Upper lobe of right lung (tissue), 1 donor: ENCODE results near the gene SCN8A. TPM values are rescaled to one million over a fixed set of nuclear protein-coding genes. Genes with fewer than 3 reads are reported as not detected.

Experiments used
- ATAC-seq: fragments of 200-7000 bp; cut with Tn5 transposase; one replicate; pipeline ENCODE4 v1.9.1; 2020; ENCODE audit warnings: mild to moderate bottlenecking, moderate library complexity
- DNase-seq: peaks from one replicate; pipeline ENCODE4 v3.0.0-alpha.2; 2020
- H3K27ac ChIP-seq: fragments of 200-600 bp; one replicate; pipeline ENCODE4 v1.8.0; 2022
- H3K27me3 ChIP-seq: fragments of 200-600 bp; one replicate; pipeline ENCODE4 v1.8.0; 2022; ENCODE audit warnings: mild to moderate bottlenecking
- H3K36me3 ChIP-seq: fragments of 200-600 bp; one replicate; pipeline ENCODE4 v1.8.0; 2022
- H3K4me1 ChIP-seq: fragments of 200-600 bp; one replicate; pipeline ENCODE4 v1.8.0; 2022
- H3K4me3 ChIP-seq: fragments of 200-600 bp; one replicate; pipeline ENCODE4 v1.8.0; 2022; ENCODE audit warnings: mild to moderate bottlenecking
- H3K9me3 ChIP-seq: fragments of 200-600 bp; one replicate; pipeline ENCODE4 v1.8.0; 2022
- CTCF ChIP-seq: fragments of 200-600 bp; IDR thresholded peaks from one replicate; pipeline ENCODE4 v1.8.0; 2022; ENCODE audit warnings: antibody characterized with exemption
- intact Hi-C: fragments of 100-400 bp; cut with DNase I; formaldehyde crosslinking; loops from one replicate; pipeline ENCODE4 v1.11.0; 2022
- total RNA-seq: library from RNA; stranded (reverse); fragmentation: NEBNext Ultra II Directional; extraction: Animal tissue kit (Norgen Biotek cat#: 25700); gene quantifications from one replicate; pipeline ENCODE4 v1.2.1, GENCODE V29; 2021
- donor health status: DM: no; HTN: yes; CAD: no; lungs with severe emphysema.

SCN8A gene
- total RNA-seq, 1 donor from 2014 or later = 1.1 TPM

- no peak for DNase-seq
- Histone ChIP-seq H3K27ac (no peak overlapping the region), H3K9me3 (no peaks in the 10 kb centered on the region), H3K36me3 (no peaks in the 10 kb centered on the region), H3K4me3 (no peak overlapping the region), H3K4me1 (no peaks in the 10 kb centered on the region), H3K27me3 (no peaks in the 10 kb centered on the region)
- no peak for ATAC-seq
- intact Hi-C loops = no loop called here
- no peak for TF ChIP-seq CTCF
These were observed 39.3 kb downstream of the SCN8A start for GRCh38 chr12:51630256-51630880.

- TF ChIP-seq CTCF = no peak
- H3K27me3 ChIP-seq = no peaks in the 10 kb centered on the region
- H3K27ac ChIP-seq = no peak overlapping the region
- DNase-seq (no peak), ATAC-seq (no peak)
- intact Hi-C loops = no loop called here
- no peak overlapping the region for H3K4me3 ChIP-seq
- no peaks in the 10 kb centered on the region for H3K9me3 ChIP-seq
- no peaks in the 10 kb centered on the region for H3K36me3 ChIP-seq
- H3K4me1 ChIP-seq = no peaks in the 10 kb centered on the region
These were observed 40.0 kb downstream of the SCN8A start for GRCh38 chr12:51630986-51631385.

GRCh38 chr12:51631591-51631990 is 40.6 kb downstream of the SCN8A start:
- no peak for TF ChIP-seq CTCF
- Histone ChIP-seq H3K36me3 (no peaks in the 10 kb centered on the region), H3K9me3 (no peaks in the 10 kb centered on the region), H3K4me1 (no peaks in the 10 kb centered on the region), H3K27me3 (no peaks in the 10 kb centered on the region), H3K4me3 (no peak overlapping the region), H3K27ac (no peak overlapping the region)
- DNase-seq = no peak
- intact Hi-C loops = no loop called here
- ATAC-seq = no peak

- DNase-seq = no peak
- H3K4me1 ChIP-seq = no peaks in the 10 kb centered on the region
- no peak for TF ChIP-seq CTCF
- intact Hi-C loops = no loop called here
- H3K36me3 ChIP-seq = no peaks in the 10 kb centered on the region
- no peaks in the 10 kb centered on the region for H3K27me3 ChIP-seq
- H3K9me3 ChIP-seq = peaks cover 2% of the 10 kb centered on the region
- H3K27ac ChIP-seq = no peak overlapping the region
- ATAC-seq = no peak
- H3K4me3 ChIP-seq = no peak overlapping the region
These were observed 41.6 kb downstream of the SCN8A start for GRCh38 chr12:51632623-51633022.

- Histone ChIP-seq H3K36me3 (no peaks in the 10 kb centered on the region), H3K4me1 (no peaks in the 10 kb centered on the region), H3K9me3 (peaks cover 5% of the 10 kb centered on the region), H3K27ac (no peak overlapping the region), H3K27me3 (no peaks in the 10 kb centered on the region), H3K4me3 (no peak overlapping the region)
- TF ChIP-seq CTCF = no peak
- intact Hi-C loops = no loop called here
- no peak for DNase-seq
- ATAC-seq = no peak
These were observed 44.3 kb downstream of the SCN8A start for GRCh38 chr12:51635346-51635745.

GRCh38 chr12:51636581-51636980 is 45.5 kb downstream of the SCN8A start:
- TF ChIP-seq CTCF = no peak
- Histone ChIP-seq H3K9me3 (peaks cover 5% of the 10 kb centered on the region), H3K4me3 (no peak overlapping the region), H3K36me3 (no peaks in the 10 kb centered on the region), H3K27me3 (no peaks in the 10 kb centered on the region), H3K27ac (no peak overlapping the region), H3K4me1 (no peaks in the 10 kb centered on the region)
- DNase-seq (no peak), ATAC-seq (peak; percentile 36)
- intact Hi-C loops = no loop called here
